ENCODE data around the gene SELENOP. TPM values are rescaled to one million over a fixed set of nuclear protein-coding genes. Genes with fewer than 3 reads are reported as not detected.

Gene SELENOP
- total and polyA plus RNA-seq, 9 donors, result 339 to 764 (median 590) TPM

DNA sequence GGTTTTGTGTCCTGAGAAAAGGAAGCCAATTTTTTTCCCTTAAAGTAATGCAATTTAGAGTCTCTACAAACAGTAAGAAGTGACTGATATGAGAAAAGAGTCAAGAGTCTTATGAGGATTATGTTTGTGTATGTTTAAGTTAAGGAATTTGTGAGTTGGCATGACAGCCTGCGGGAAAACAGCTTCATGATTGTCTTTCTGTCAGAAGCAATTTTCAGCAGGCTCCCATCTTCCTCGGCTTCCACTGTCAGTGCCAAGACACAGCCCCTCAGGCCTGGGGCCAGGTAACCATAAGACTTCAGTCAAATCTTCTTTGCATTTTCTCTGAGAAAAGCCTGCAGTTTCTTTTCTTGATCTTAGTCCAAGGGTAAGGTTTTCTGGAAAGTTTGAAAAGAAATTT is 17.0 kb upstream of the SELENOP start:
- Histone ChIP-seq H3K4me1 (ENCODE audit: insufficient read depth) (no peaks in the 10 kb centered on the region), H3K27me3 (no peaks in the 10 kb centered on the region), H3K27ac (no peak overlapping the region), H3K4me3 (no peak overlapping the region), H3K36me3 (no peaks in the 10 kb centered on the region), H3K9me3 (no peaks in the 10 kb centered on the region)
- WGBS, 3 donors, result 39 to 49% (median 39%) methylated on average over 2 of the region's 2 CpGs
- TF ChIP-seq EP300 (IDR thresholded peaks at IDR 0.05) (no peak), POLR2A (IDR thresholded peaks at IDR 0.05) (no peak)
- TF ChIP-seq, protein P1, sequence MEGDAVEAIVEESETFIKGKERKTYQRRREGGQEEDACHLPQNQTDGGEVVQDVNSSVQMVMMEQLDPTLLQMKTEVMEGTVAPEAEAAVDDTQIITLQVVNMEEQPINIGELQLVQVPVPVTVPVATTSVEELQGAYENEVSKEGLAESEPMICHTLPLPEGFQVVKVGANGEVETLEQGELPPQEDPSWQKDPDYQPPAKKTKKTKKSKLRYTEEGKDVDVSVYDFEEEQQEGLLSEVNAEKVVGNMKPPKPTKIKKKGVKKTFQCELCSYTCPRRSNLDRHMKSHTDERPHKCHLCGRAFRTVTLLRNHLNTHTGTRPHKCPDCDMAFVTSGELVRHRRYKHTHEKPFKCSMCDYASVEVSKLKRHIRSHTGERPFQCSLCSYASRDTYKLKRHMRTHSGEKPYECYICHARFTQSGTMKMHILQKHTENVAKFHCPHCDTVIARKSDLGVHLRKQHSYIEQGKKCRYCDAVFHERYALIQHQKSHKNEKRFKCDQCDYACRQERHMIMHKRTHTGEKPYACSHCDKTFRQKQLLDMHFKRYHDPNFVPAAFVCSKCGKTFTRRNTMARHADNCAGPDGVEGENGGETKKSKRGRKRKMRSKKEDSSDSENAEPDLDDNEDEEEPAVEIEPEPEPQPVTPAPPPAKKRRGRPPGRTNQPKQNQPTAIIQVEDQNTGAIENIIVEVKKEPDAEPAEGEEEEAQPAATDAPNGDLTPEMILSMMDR (IDR thresholded peaks at IDR 0.05), result no peak
- DNase-seq, result no peak
- intact Hi-C loops (cut with DNase I), result no loop called here

DNA sequence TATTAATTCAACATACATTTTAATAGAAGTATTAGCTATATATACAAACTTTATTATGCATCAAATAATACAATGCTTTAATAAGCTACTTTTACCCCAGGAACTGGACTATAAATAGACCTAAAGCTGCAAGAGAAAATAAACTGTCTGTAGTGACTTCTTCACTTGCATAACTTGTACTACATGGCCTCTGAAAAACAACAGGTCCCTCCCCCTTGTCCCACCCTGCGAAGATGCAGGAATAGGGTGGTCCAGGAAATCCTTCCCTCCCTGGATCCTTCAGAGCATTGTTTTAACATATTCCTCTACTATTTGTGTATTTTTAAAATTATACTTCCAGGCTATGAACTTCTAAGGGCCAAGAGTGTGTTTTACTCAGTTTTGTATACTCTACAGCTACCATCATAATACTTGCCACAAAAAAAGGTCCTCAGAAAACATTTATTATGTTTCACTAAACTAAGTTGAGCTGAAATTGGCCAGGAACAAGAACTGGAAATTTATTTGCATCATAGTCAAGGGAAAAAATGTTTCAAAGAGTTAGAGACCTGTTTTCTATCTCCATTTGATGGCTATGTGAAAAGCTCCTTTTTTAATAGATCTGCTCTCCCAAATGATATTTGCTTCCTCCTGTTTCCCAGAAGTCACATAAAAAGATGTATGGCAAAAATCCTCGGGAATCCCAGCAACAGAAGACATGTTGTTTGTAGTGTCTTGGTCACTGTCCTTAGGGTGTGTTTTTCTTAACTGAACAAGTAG is 15.2 kb upstream of the SELENOP start:
- intact Hi-C loops (cut with DNase I), result no loop called here
- WGBS, 3 donors, result 41 to 49% (median 48%) methylated on average over 2 of the region's 2 CpGs
- no peak for DNase-seq

DNA sequence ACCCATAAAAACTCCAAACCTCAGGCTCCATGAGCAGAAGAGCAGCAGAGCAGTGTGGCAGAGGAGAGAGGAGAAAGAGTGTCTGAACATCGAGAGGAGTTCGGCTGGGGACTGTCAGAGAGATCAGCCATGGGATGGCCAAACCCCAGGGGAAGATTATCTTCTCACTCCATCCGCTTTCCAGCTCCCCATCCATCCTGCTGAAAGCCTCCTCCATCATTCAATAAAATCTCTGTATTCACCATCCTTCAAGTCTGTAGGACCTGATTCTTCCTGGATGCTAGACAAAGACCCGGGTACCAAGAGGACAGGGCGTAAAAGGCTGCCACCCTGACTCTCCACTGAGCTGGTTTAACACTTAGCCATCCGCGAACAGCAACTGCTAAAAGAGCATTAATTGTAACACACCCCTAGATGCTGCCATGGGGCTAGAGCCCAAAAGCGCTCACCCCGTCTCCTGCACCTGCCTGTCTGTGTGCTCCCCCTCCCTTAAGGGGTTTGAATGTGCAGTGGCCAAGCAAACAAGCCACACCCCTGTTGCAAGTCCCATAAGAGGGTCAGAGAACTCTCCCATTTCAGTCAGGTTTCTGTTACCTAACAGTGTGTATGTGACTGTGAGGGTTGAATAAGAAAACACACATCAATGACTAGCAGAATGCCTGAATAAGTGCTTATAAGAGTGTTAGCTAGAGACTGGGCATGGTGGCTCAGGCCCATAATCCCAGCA is 13.9 kb upstream of the SELENOP start:
- no peaks in the 10 kb centered on the region for H3K27me3 ChIP-seq
- no peaks in the 10 kb centered on the region for H3K36me3 ChIP-seq
- intact Hi-C loops (cut with DNase I), result no loop called here
- no peak overlapping the region for H3K27ac ChIP-seq
- H3K9me3 ChIP-seq, result no peaks in the 10 kb centered on the region
- H3K4me3 ChIP-seq, result no peak overlapping the region
- no peaks in the 10 kb centered on the region for H3K4me1 ChIP-seq (ENCODE audit: insufficient read depth)
- WGBS, 3 donors, result 80 to 93% (median 90%) methylated on average over 9 of the region's 9 CpGs
- TF ChIP-seq, protein P1 (IDR thresholded peaks at IDR 0.05), result no peak
- TF ChIP-seq POLR2A (IDR thresholded peaks at IDR 0.05) (no peak), EP300 (IDR thresholded peaks at IDR 0.05) (no peak)
- DNase-seq, result no peak

More for the DNA sequence above, 15.2 kb upstream of the SELENOP start:
- Histone ChIP-seq H3K27ac (no peak overlapping the region), H3K4me1 (ENCODE audit: insufficient read depth) (no peaks in the 10 kb centered on the region), H3K27me3 (no peaks in the 10 kb centered on the region), H3K4me3 (no peak overlapping the region), H3K36me3 (no peaks in the 10 kb centered on the region), H3K9me3 (no peaks in the 10 kb centered on the region)
- TF ChIP-seq POLR2A (IDR thresholded peaks at IDR 0.05) (no peak), EP300 (IDR thresholded peaks at IDR 0.05) (no peak)
- TF ChIP-seq, protein P1 (IDR thresholded peaks at IDR 0.05), result no peak

DNA sequence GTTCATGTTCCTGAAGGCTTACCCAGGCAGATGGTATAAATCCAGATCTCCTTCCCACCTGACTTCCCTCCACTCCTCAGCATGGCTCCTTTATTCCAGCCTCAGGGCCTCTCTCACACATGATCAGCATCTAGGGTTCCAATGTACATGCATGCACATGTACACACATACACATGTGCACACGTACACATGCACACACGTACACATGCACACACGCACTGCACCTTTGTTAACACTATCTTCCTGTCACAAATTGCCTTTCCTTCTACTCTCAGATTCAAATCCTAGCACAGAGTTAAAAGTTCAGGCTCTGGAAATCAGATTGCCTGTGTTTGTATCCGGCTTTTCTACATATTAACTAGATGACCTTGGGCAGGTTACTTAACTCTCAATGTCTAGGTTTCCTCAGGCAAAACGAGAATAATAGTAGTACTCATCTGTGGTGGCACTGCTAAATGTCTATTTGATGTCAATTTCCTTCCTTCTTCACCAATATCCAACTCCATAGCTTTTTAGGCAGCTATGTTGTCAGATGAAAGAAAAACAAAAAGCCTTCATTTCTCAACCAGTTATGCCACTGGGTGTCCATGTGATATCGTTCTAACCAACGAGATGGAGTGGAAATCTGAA is 12.8 kb upstream of the SELENOP start:
- WGBS, 3 donors, result 72 to 75% (median 74%) methylated on average over 7 of the region's 7 CpGs
- no peaks in the 10 kb centered on the region for H3K4me1 ChIP-seq (ENCODE audit: insufficient read depth)
- H3K36me3 ChIP-seq, result no peaks in the 10 kb centered on the region
- no peak overlapping the region for H3K27ac ChIP-seq
- no peaks in the 10 kb centered on the region for H3K9me3 ChIP-seq
- TF ChIP-seq EP300 (IDR thresholded peaks at IDR 0.05) (no peak), POLR2A (IDR thresholded peaks at IDR 0.05) (no peak)
- TF ChIP-seq, protein P1 (IDR thresholded peaks at IDR 0.05), result no peak
- no peaks in the 10 kb centered on the region for H3K27me3 ChIP-seq
- DNase-seq, result no peak
- no peak overlapping the region for H3K4me3 ChIP-seq
- intact Hi-C loops (cut with DNase I), result no loop called here

Measured in ovary (tissue), 9 donors.